HepG2 (cell line): Measurements from ENCODE around the gene SCAI. TPM values are rescaled to one million over a fixed set of nuclear protein-coding genes. Genes with fewer than 3 reads are reported as not detected.
A peak's percentile ranks its signal among the peaks of the same experiment; 100 is the strongest.

ENCODE experiments used
- ARNTL ChIP-seq: sonication (generic); formaldehyde crosslinking; IDR thresholded peaks from 2 replicates; pipeline ENCODE4 v1.4.0; 2020; ENCODE audit warnings: mild to moderate bottlenecking, missing genetic modification reagents
- CCDC6 ChIP-seq: sonication (generic); formaldehyde crosslinking; IDR thresholded peaks from 2 replicates; pipeline ENCODE4 v1.8.1; 2022; ENCODE audit warnings: mild to moderate bottlenecking, missing genetic modification reagents, moderate library complexity
- GZF1 ChIP-seq: sonication (generic); formaldehyde crosslinking; IDR thresholded peaks from 2 replicates; pipeline ENCODE4 v1.5.1; 2020; ENCODE audit warnings: mild to moderate bottlenecking, missing genetic modification reagents
- HNRNPUL1 ChIP-seq: fragments of 200-400 bp; formaldehyde crosslinking; IDR thresholded peaks from 2 replicates; pipeline ENCODE4 v1.6.1; 2017; ENCODE audit warnings: low read depth, mild to moderate bottlenecking, low read length, moderate library complexity
- ISL2 ChIP-seq: sonication (generic); formaldehyde crosslinking; IDR thresholded peaks from 2 replicates; pipeline ENCODE4 v1.5.0; 2020; ENCODE audit warnings: missing genetic modification reagents
- MBD4 ChIP-seq: IDR thresholded peaks from 2 replicates; pipeline ENCODE4 v1.6.1; 2012; ENCODE audit warnings: low read length, inconsistent platforms, borderline replicate concordance
- MEF2D ChIP-seq: sonication (generic); formaldehyde crosslinking; IDR thresholded peaks from 2 replicates; pipeline ENCODE4 v1.5.1; 2020; ENCODE audit warnings: mild to moderate bottlenecking, missing genetic modification reagents
- MXD1 ChIP-seq: sonication (generic); formaldehyde crosslinking; IDR thresholded peaks from 2 replicates; pipeline ENCODE4 v1.4.0; 2020; ENCODE audit warnings: mild to moderate bottlenecking, missing genetic modification reagents
- NR2C2 ChIP-seq: sonication (generic); formaldehyde crosslinking; IDR thresholded peaks from 2 replicates; pipeline ENCODE4 v1.4.0; 2020; ENCODE audit warnings: missing genetic modification reagents, mild to moderate bottlenecking, moderate library complexity, borderline replicate concordance
- PRPF4 ChIP-seq: fragments of 200-400 bp; formaldehyde crosslinking; IDR thresholded peaks from 2 replicates; pipeline ENCODE4 v1.6.1; 2016; ENCODE audit warnings: low read length, low read depth; ENCODE audit not compliant: poor library complexity, severe bottlenecking
- SCMH1 ChIP-seq: sonication (generic); formaldehyde crosslinking; IDR thresholded peaks from 2 replicates; pipeline ENCODE4 v1.9.0; 2021; ENCODE audit warnings: missing genetic modification reagents, mild to moderate bottlenecking, borderline replicate concordance
- STAT5B ChIP-seq: sonication (generic); formaldehyde crosslinking; IDR thresholded peaks from 2 replicates; pipeline ENCODE4 v1.4.0; 2020; ENCODE audit warnings: missing genetic modification reagents
- ZNF12 ChIP-seq: sonication (generic); formaldehyde crosslinking; IDR thresholded peaks from 2 replicates; pipeline ENCODE4 v1.5.0; 2020; ENCODE audit warnings: missing genetic modification reagents
- ZNF563 ChIP-seq: sonication (generic); formaldehyde crosslinking; IDR thresholded peaks from 2 replicates; pipeline ENCODE4 v1.8.0; 2022; ENCODE audit warnings: mild to moderate bottlenecking, moderate library complexity, missing genetic modification reagents
- ZNF782 ChIP-seq: sonication (generic); formaldehyde crosslinking; IDR thresholded peaks from 2 replicates; pipeline ENCODE4 v1.4.0; 2020; ENCODE audit warnings: missing genetic modification reagents, mild to moderate bottlenecking, borderline replicate concordance
- ZSCAN30 ChIP-seq: sonication (generic); formaldehyde crosslinking; IDR thresholded peaks from 2 replicates; pipeline ENCODE4 v1.5.0; 2020; ENCODE audit warnings: mild to moderate bottlenecking, missing genetic modification reagents
- ZSCAN5A ChIP-seq: sonication (generic); formaldehyde crosslinking; IDR thresholded peaks from 2 replicates; pipeline ENCODE4 v1.8.0; 2022; ENCODE audit warnings: mild to moderate bottlenecking, missing genetic modification reagents, borderline replicate concordance
- ZXDC ChIP-seq: sonication (generic); formaldehyde crosslinking; IDR thresholded peaks from 2 replicates; pipeline ENCODE4 v1.5.0; 2020; ENCODE audit warnings: mild to moderate bottlenecking, missing genetic modification reagents
- ZZZ3 ChIP-seq: sonication (generic); formaldehyde crosslinking; IDR thresholded peaks from 2 replicates; pipeline ENCODE4 v1.4.0; 2020; ENCODE audit warnings: missing genetic modification reagents, mild to moderate bottlenecking, borderline replicate concordance
- polyA plus RNA-seq, 8 experiments: library from polyadenylated mRNA; depleted of rRNA in 3 of 8; stranded (reverse) in 7 of 8; unstranded in 1 of 8; fragments of >200 nt; fragmentation: Illumina TruSeq in 4 of 8; extraction: Trizol in 4 of 8; gene quantifications; 2 replicates each; pipeline versions ENCODE4 v1.2.1 to v1.2.3, GENCODE V29; 2011 to 2016; ENCODE audit warnings: low read depth in 4 of 8, missing spikeins in 1 of 8, mixed read lengths in 1 of 8; ENCODE audit not compliant: insufficient read depth in 1 of 8
- total RNA-seq, 5 experiments: library from RNA; depleted of rRNA; stranded (reverse); fragments of >200 nt; fragmentation: Illumina TruSeq; extraction: Trizol; gene quantifications; 2 replicates each; pipeline ENCODE4 v1.2.3, GENCODE V29; 2016; ENCODE audit warnings: low read depth in 1 of 5

SCAI gene
- total and polyA plus RNA-seq, 2 of the 13 experiments (the other 11 are each of a cell fraction or from before 2014, with no cell fraction given), result 4.4 to 8.4 TPM

- TF ChIP-seq ISL2 (CRISPR knock-in tag) (no peak; the same call in 1 of the 2 replicates), ZSCAN30 (CRISPR knock-in tag) (no peak), HNRNPUL1 (no peak; the same call in 1 of the 2 replicates), SCMH1 (CRISPR knock-in tag) (no peak), PRPF4 (no peak), ZSCAN5A (CRISPR knock-in tag) (peak; percentile 58; the same call in 1 of the 2 replicates), GZF1 (CRISPR knock-in tag) (peak; percentile 71; the same call in 1 of the 2 replicates), ZNF12 (no peak), MBD4 (no peak), ZXDC (CRISPR knock-in tag) (no peak), ZZZ3 (CRISPR knock-in tag) (no peak), MXD1 (CRISPR knock-in tag) (no peak; the same call in 1 of the 2 replicates), ZNF782 (CRISPR knock-in tag) (no peak), NR2C2 (CRISPR knock-in tag) (peak; percentile 72), CCDC6 (peak; percentile 85; the same call in 1 of the 2 replicates), MEF2D (peak; percentile 21; the same call in 1 of the 2 replicates), ARNTL (CRISPR knock-in tag) (no peak), ZNF563 (CRISPR knock-in tag) (peak; percentile 49; the same call in 1 of the 2 replicates), STAT5B (CRISPR knock-in tag) (0 out of 2 replicates have a peak, but pooled peaks have one; percentile 52)
These were observed 46.3 kb upstream of the SCAI start, which contains the start of gene PPP6C (continued) for GRCh38 chr9:125189361-125190289.
